NAMALWA (cell line): ENCODE data around the gene HEATR1.
"Not testable (repeated sequence)": the region's sequence is repeated elsewhere in the genome, so short reads cannot be mapped to it uniquely, and the experiment has no call there.

ENCODE experiments used
- DNase-seq: peaks from one replicate; pipeline ENCODE4 v3.0.0-alpha.2; 2015; ENCODE audit warnings: low spot score

Gene HEATR1

GRCh38 chr1:236508593-236509027 lies 95.7 kb downstream of the HEATR1 start:
- no peak for DNase-seq

- DNase-seq, result no peak
These were observed 97.2 kb downstream of the HEATR1 start for GRCh38 chr1:236507022-236507700.

GRCh38 chr1:236504338-236504737 lies 100.0 kb downstream of the HEATR1 start:
- not testable (repeated sequence) for DNase-seq

GRCh38 chr1:236502972-236503639 lies 101.2 kb downstream of the HEATR1 start:
- no peak for DNase-seq

GRCh38 chr1:236502579-236502971 lies 101.7 kb downstream of the HEATR1 start:
- no peak for DNase-seq

GRCh38 chr1:236501093-236501492 lies 103.2 kb downstream of the HEATR1 start:
- DNase-seq, result no peak
